ENCODE results near the gene SREBF2. TPM values are rescaled to one million over a fixed set of nuclear protein-coding genes. Genes with fewer than 3 reads are reported as not detected.
"Not testable (repeated sequence)": the region's sequence is repeated elsewhere in the genome, so short reads cannot be mapped to it uniquely, and the experiment has no call there.

Gene SREBF2
- polyA plus RNA-seq, 1 donor from 2014 or later, result 73.0 TPM

DNA sequence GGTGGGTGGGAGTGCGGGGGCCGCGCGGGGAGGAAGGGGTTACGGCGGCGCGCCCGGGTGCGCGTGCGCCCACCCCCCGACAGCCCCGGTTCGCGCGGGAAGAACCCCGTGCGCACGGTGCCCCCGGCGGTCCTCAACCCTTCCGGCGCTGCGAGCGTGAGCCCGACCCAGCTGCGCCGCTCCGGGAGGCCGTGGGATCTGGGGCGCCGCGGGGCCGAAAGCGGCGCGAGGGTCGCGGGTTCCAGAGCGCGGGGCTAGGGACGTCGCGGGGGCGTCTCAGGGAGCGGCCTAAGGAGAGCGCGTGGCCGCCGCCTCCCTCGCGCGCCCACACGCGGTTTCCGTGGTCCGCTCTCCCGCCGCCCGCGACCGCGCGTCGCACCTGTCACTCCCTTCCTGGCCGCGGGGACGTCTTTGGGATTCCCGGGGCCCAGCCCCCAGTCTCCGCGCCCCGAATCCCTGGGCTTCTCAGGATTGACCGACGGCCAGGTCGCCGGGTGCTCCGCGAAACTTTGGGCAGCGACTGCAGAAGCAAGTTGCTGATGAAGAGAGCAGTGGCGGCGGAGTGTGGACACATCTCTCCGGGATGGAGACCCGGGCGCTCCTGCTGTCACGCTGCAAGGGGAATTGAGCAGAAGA lies 582 bp downstream of the SREBF2 start:
- Histone ChIP-seq H3K27me3 (ENCODE audit: insufficient read depth, low read depth, low read length) (no peaks in the 10 kb centered on the region), H3K4me2 (ENCODE audit: low read length) (peak overlapping the region; percentile 99), H3K4me3 (ENCODE audit: low read length) (peak overlapping the region; percentile 98), H3K36me3 (ENCODE audit: insufficient read depth, low read length) (peaks cover 7% of the 10 kb centered on the region), H4K20me1 (ENCODE audit: insufficient read depth) (no peaks in the 10 kb centered on the region), H3K27ac (ENCODE audit: low read length) (peak overlapping the region; percentile 99), H3K9ac (ENCODE audit: low read length) (peak overlapping the region; percentile 98), H3K79me2 (replicated peaks; ENCODE audit: insufficient read depth, low read length) (peaks cover 51% of the 10 kb centered on the region), H3K9me3 (ENCODE audit: low read length) (no peaks in the 10 kb centered on the region), H2AFZ (ENCODE audit: low read depth, low read length) (peak overlapping the region; percentile 4), H3K9me2 (ENCODE audit: insufficient read depth, low read length) (no peaks in the 10 kb centered on the region), H3F3A (ENCODE audit: insufficient read depth, low read length, poor library complexity, severe bottlenecking) (peaks cover 5% of the 10 kb centered on the region)
- TF ChIP-seq POLR2AphosphoS5 (IDR thresholded peaks at IDR 0.05) (peak; percentile 57), MXI1 (conservative IDR thresholded peaks at IDR 0.05; ENCODE audit: poor library complexity, severe bottlenecking) (peak; percentile 72)
- TF ChIP-seq, protein P1, sequence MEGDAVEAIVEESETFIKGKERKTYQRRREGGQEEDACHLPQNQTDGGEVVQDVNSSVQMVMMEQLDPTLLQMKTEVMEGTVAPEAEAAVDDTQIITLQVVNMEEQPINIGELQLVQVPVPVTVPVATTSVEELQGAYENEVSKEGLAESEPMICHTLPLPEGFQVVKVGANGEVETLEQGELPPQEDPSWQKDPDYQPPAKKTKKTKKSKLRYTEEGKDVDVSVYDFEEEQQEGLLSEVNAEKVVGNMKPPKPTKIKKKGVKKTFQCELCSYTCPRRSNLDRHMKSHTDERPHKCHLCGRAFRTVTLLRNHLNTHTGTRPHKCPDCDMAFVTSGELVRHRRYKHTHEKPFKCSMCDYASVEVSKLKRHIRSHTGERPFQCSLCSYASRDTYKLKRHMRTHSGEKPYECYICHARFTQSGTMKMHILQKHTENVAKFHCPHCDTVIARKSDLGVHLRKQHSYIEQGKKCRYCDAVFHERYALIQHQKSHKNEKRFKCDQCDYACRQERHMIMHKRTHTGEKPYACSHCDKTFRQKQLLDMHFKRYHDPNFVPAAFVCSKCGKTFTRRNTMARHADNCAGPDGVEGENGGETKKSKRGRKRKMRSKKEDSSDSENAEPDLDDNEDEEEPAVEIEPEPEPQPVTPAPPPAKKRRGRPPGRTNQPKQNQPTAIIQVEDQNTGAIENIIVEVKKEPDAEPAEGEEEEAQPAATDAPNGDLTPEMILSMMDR (IDR thresholded peaks at IDR 0.05; ENCODE audit: poor library complexity, severe bottlenecking), result no peak

DNA sequence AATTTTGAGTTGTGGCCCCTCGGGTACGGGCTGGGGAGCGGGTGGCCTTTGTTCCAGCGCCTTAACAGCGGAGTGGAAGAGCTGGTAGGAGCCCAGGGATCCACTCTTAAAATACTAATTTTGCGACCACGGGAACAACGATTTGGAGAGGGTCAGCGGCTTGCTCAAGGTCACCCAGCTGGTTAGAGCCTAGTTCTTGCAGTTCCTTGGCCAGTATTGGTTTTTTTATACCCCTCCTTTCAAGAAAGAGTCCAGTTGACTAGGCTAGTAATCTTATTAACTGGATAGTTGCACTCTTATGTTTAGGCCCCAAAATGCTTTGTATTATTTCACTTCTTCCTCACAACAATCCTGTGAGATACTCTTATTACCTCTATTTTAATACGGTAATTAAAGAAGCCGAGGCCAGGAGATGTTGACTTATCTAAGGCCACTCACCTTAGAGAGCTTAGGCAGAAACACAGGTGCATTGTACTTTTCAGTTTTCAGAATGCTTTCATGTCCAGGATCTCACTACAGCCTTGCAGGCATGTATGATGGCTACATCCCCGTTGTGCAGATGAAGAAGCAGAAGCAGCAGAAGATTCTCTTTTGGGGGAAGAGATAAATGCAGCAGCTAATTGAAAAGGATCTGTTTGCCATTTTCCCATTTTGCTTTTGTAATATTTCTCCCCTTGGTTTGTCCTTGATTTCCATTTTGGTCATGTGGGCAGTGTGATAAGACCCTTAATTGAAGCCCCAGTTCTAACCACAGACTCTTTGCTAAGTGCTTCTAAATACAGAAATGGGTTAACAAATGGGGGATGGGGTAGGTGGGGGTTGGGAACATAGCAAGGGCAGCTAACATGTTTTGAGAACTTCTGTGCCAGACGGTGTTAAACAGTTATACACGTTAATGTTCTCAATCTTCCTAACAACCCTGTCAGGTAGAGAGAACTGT lies 1.4 kb downstream of the SREBF2 start:
- Histone ChIP-seq H3K79me2 (replicated peaks; ENCODE audit: insufficient read depth, low read length) (peaks cover 59% of the 10 kb centered on the region), H3K27ac (ENCODE audit: low read length) (peak overlapping the region; percentile 99), H3K9me2 (ENCODE audit: insufficient read depth, low read length) (no peaks in the 10 kb centered on the region), H2AFZ (ENCODE audit: low read depth, low read length) (no peak overlapping the region), H3F3A (ENCODE audit: insufficient read depth, low read length, poor library complexity, severe bottlenecking) (peaks cover 8% of the 10 kb centered on the region), H3K36me3 (ENCODE audit: insufficient read depth, low read length) (peaks cover 7% of the 10 kb centered on the region), H3K4me2 (ENCODE audit: low read length) (peak overlapping the region; percentile 99), H3K4me3 (ENCODE audit: low read length) (peak overlapping the region; percentile 98), H3K9ac (ENCODE audit: low read length) (peak overlapping the region; percentile 98), H3K9me3 (ENCODE audit: low read length) (no peaks in the 10 kb centered on the region), H3K27me3 (ENCODE audit: insufficient read depth, low read depth, low read length) (no peaks in the 10 kb centered on the region), H4K20me1 (ENCODE audit: insufficient read depth) (no peaks in the 10 kb centered on the region)
- TF ChIP-seq, protein P2, sequence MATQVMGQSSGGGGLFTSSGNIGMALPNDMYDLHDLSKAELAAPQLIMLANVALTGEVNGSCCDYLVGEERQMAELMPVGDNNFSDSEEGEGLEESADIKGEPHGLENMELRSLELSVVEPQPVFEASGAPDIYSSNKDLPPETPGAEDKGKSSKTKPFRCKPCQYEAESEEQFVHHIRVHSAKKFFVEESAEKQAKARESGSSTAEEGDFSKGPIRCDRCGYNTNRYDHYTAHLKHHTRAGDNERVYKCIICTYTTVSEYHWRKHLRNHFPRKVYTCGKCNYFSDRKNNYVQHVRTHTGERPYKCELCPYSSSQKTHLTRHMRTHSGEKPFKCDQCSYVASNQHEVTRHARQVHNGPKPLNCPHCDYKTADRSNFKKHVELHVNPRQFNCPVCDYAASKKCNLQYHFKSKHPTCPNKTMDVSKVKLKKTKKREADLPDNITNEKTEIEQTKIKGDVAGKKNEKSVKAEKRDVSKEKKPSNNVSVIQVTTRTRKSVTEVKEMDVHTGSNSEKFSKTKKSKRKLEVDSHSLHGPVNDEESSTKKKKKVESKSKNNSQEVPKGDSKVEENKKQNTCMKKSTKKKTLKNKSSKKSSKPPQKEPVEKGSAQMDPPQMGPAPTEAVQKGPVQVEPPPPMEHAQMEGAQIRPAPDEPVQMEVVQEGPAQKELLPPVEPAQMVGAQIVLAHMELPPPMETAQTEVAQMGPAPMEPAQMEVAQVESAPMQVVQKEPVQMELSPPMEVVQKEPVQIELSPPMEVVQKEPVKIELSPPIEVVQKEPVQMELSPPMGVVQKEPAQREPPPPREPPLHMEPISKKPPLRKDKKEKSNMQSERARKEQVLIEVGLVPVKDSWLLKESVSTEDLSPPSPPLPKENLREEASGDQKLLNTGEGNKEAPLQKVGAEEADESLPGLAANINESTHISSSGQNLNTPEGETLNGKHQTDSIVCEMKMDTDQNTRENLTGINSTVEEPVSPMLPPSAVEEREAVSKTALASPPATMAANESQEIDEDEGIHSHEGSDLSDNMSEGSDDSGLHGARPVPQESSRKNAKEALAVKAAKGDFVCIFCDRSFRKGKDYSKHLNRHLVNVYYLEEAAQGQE (IDR thresholded peaks at IDR 0.05; ENCODE audit: borderline replicate concordance), result peak; percentile 31
- no peak for TF ChIP-seq RAD21 (conservative IDR thresholded peaks at IDR 0.05)
- peak; percentile 38 for TF ChIP-seq EP300 (conservative IDR thresholded peaks at IDR 0.05; ENCODE audit: poor library complexity, severe bottlenecking)
- TF ChIP-seq, protein P1 (IDR thresholded peaks at IDR 0.05; ENCODE audit: poor library complexity, severe bottlenecking), result no peak
- no peak for TF ChIP-seq MXI1 (conservative IDR thresholded peaks at IDR 0.05; ENCODE audit: poor library complexity, severe bottlenecking)
- no peak for TF ChIP-seq TAF1 (IDR thresholded peaks at IDR 0.05; ENCODE audit: low read depth)
- peak; percentile 39 for TF ChIP-seq POLR2AphosphoS5 (IDR thresholded peaks at IDR 0.05)
- TF ChIP-seq EZH2 (IDR thresholded peaks at IDR 0.05; ENCODE audit: borderline replicate concordance, insufficient read depth, low read length, poor library complexity, severe bottlenecking), result no peak
- TF ChIP-seq SMC3 (conservative IDR thresholded peaks at IDR 0.05; ENCODE audit: poor library complexity), result no peak

DNA sequence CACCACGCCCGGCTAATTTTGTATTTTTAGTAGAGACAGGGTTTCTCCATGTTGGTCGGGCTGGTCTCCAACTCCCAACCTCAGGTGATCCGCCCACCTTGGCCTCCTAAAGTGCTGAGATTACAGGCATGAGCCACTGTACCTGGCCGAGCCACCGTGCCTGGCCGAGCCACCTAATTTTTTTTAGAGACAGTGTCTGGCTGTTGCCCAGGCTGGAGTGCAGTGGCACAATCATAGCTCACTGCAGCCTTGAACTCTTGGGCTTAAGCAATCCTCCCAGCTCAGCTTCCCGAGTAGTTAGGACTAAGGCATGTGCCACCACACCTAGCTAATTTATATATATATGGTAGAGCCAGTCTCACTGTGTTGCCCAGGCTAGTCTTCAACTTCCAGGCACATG lies 2.6 kb downstream of the SREBF2 start:
- not testable (repeated sequence) for H3K9me3 ChIP-seq (ENCODE audit: low read length); H3K4me2 ChIP-seq (ENCODE audit: low read length); H3K27me3 ChIP-seq (ENCODE audit: insufficient read depth, low read depth, low read length); H4K20me1 ChIP-seq (ENCODE audit: insufficient read depth); H3K9me2 ChIP-seq (ENCODE audit: insufficient read depth, low read length); H3K36me3 ChIP-seq (ENCODE audit: insufficient read depth, low read length); H2AFZ ChIP-seq (ENCODE audit: low read depth, low read length); H3K9ac ChIP-seq (ENCODE audit: low read length); H3F3A ChIP-seq (ENCODE audit: insufficient read depth, low read length, poor library complexity, severe bottlenecking)
- H3K4me3 ChIP-seq (ENCODE audit: low read length), result peak overlapping the region; percentile 98
- H3K27ac ChIP-seq (ENCODE audit: low read length), result peak overlapping the region; percentile 3
- peaks cover 70% of the 10 kb centered on the region for H3K79me2 ChIP-seq (replicated peaks; ENCODE audit: insufficient read depth, low read length)
